Keratinocyte (primary cell): ENCODE data around the gene SFMBT2.

ENCODE experiments used
- EZH2 ChIP-seq: IDR thresholded peaks from one replicate; pipeline ENCODE4 v1.6.1; 2012; ENCODE audit warnings: inconsistent platforms, mild to moderate bottlenecking, low read length, moderate library complexity
- TF ChIP-seq, protein P1 (sequence below), 3 experiments: IDR thresholded peaks in 1 of 3; conservative IDR thresholded peaks in 1 of 3; optimal IDR thresholded peaks in 1 of 3; 2 replicates in 2 of 3; 3 replicates in 1 of 3; pipeline versions ENCODE3 to v1.5.1; 2011; ENCODE audit warnings: low read length in 3 of 3, mild to moderate bottlenecking in 3 of 3, moderate library complexity in 2 of 3, control low read depth in 1 of 3, inconsistent platforms in 1 of 3; ENCODE audit not compliant: insufficient read depth in 2 of 3; ENCODE audit errors: extremely low read depth in 1 of 3

- TF ChIP-seq, protein P1, sequence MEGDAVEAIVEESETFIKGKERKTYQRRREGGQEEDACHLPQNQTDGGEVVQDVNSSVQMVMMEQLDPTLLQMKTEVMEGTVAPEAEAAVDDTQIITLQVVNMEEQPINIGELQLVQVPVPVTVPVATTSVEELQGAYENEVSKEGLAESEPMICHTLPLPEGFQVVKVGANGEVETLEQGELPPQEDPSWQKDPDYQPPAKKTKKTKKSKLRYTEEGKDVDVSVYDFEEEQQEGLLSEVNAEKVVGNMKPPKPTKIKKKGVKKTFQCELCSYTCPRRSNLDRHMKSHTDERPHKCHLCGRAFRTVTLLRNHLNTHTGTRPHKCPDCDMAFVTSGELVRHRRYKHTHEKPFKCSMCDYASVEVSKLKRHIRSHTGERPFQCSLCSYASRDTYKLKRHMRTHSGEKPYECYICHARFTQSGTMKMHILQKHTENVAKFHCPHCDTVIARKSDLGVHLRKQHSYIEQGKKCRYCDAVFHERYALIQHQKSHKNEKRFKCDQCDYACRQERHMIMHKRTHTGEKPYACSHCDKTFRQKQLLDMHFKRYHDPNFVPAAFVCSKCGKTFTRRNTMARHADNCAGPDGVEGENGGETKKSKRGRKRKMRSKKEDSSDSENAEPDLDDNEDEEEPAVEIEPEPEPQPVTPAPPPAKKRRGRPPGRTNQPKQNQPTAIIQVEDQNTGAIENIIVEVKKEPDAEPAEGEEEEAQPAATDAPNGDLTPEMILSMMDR (optimal IDR thresholded peaks at IDR 0.05 in 1 of 3, IDR thresholded peaks at IDR 0.05 in 1 of 3, conservative IDR thresholded peaks at IDR 0.05 in 1 of 3; ENCODE audit: extremely low read depth in 1 of 3, insufficient read depth in 2 of 3, low read length in 3 of 3) = no peak
- no peak for TF ChIP-seq EZH2
Measured at GRCh38 chr10:7192831-7193361, 217.9 kb downstream of the SFMBT2 start.
